Trophoblast cell (in vitro differentiated cells and primary cell): ENCODE measurements around the gene KCNIP3.

Experiments
- DNase-seq, 2 donors: peaks; one replicate each; pipeline ENCODE4 v3.0.0-alpha.2; 2016
- H2AFZ ChIP-seq: 2 replicates; pipeline ENCODE4 v1.6.1; 2013; ENCODE audit warnings: low read length, moderate library complexity, mild to moderate bottlenecking; ENCODE audit not compliant: insufficient read depth, poor library complexity
- H2AK5ac ChIP-seq: 2 replicates; pipeline ENCODE4 v1.6.1; 2013; ENCODE audit warnings: mild to moderate bottlenecking, low read length
- H2BK120ac ChIP-seq: 2 replicates; pipeline ENCODE4 v1.6.1; 2013; ENCODE audit warnings: low read length, mild to moderate bottlenecking, moderate library complexity; ENCODE audit not compliant: insufficient read depth, poor library complexity
- H2BK12ac ChIP-seq: 2 replicates; pipeline ENCODE4 v1.6.1; 2013; ENCODE audit warnings: mild to moderate bottlenecking, low read length, moderate library complexity
- H2BK5ac ChIP-seq: 2 replicates; pipeline ENCODE4 v1.6.1; 2013; ENCODE audit warnings: low read length, low read depth, moderate library complexity, mild to moderate bottlenecking; ENCODE audit not compliant: poor library complexity
- H3K14ac ChIP-seq: 2 replicates; pipeline ENCODE4 v1.6.1; 2013; ENCODE audit warnings: mild to moderate bottlenecking, low read length
- H3K18ac ChIP-seq: 2 replicates; pipeline ENCODE4 v1.6.1; 2013; ENCODE audit warnings: mild to moderate bottlenecking, low read length
- H3K23ac ChIP-seq: 2 replicates; pipeline ENCODE4 v1.6.1; 2013; ENCODE audit warnings: low read length
- H3K27ac ChIP-seq: 2 replicates; pipeline ENCODE4 v1.5.1; 2013; ENCODE audit warnings: low read depth, mild to moderate bottlenecking, inconsistent platforms, low read length, moderate library complexity
- H3K27me3 ChIP-seq: 2 replicates; pipeline ENCODE4 v1.6.1; 2013; ENCODE audit warnings: inconsistent platforms, mild to moderate bottlenecking, low read length, moderate library complexity; ENCODE audit not compliant: insufficient read depth
- H3K36me3 ChIP-seq, 2 experiments: 1 replicate in 1 of 2; 2 replicates in 1 of 2; pipeline ENCODE4 v1.6.1; 2013; ENCODE audit warnings: low read length in 2 of 2, mild to moderate bottlenecking in 2 of 2, moderate library complexity in 1 of 2; ENCODE audit not compliant: insufficient read depth in 2 of 2, control insufficient read depth in 1 of 2
- H3K4ac ChIP-seq: 2 replicates; pipeline ENCODE4 v1.6.1; 2013; ENCODE audit warnings: low read depth, mild to moderate bottlenecking, low read length, moderate library complexity
- H3K4me1 ChIP-seq, 2 experiments: 1 replicate in 1 of 2; 2 replicates in 1 of 2; pipeline ENCODE4 v1.6.1; 2013; ENCODE audit warnings: low read length in 2 of 2, mild to moderate bottlenecking in 2 of 2, moderate library complexity in 1 of 2; ENCODE audit not compliant: insufficient read depth in 2 of 2, control insufficient read depth in 1 of 2
- H3K4me2 ChIP-seq: 2 replicates; pipeline ENCODE4 v1.6.1; 2013; ENCODE audit warnings: inconsistent platforms, mild to moderate bottlenecking, low read length, moderate library complexity
- H3K4me3 ChIP-seq: 2 replicates; pipeline ENCODE4 v1.5.1; 2013; ENCODE audit warnings: mild to moderate bottlenecking, low read depth, low read length, inconsistent platforms
- H3K79me1 ChIP-seq: one replicate; pipeline ENCODE4 v1.6.1; 2013; ENCODE audit warnings: low read length
- H3K79me2 ChIP-seq: 2 replicates; pipeline ENCODE4 v1.6.1; 2013; ENCODE audit warnings: low read length, mild to moderate bottlenecking; ENCODE audit not compliant: control insufficient read depth, insufficient read depth, poor library complexity
- H3K9ac ChIP-seq: 2 replicates; pipeline ENCODE4 v1.6.1; 2013; ENCODE audit warnings: mild to moderate bottlenecking, low read length
- H3K9me3 ChIP-seq: 2 replicates; pipeline ENCODE4 v1.6.1; 2013; ENCODE audit warnings: low read depth, mild to moderate bottlenecking, control low read depth, inconsistent platforms, low read length; ENCODE audit not compliant: insufficient read depth
- H4K12ac ChIP-seq: 2 replicates; pipeline ENCODE4 v1.6.1; 2013; ENCODE audit warnings: low read depth, mild to moderate bottlenecking, low read length, moderate library complexity
- H4K8ac ChIP-seq: 2 replicates; pipeline ENCODE4 v1.6.1; 2013; ENCODE audit warnings: low read depth, mild to moderate bottlenecking, low read length, moderate library complexity
- H4K91ac ChIP-seq: one replicate; pipeline ENCODE4 v1.6.1; 2013; ENCODE audit warnings: low read depth, mild to moderate bottlenecking, low read length, moderate library complexity
- WGBS: extraction: QIAGEN DNeasy Blood & Tissue Kit; methylation state at CpG from one replicate; pipeline ENCODE4 v1.1.7; 2013; ENCODE audit warnings: missing lambda C conversion rate; ENCODE audit not compliant: insufficient read length, insufficient coverage; ENCODE audit errors: extremely low coverage; 5-methylcytosine and 5-hydroxymethylcytosine counted together

KCNIP3 gene

DNA sequence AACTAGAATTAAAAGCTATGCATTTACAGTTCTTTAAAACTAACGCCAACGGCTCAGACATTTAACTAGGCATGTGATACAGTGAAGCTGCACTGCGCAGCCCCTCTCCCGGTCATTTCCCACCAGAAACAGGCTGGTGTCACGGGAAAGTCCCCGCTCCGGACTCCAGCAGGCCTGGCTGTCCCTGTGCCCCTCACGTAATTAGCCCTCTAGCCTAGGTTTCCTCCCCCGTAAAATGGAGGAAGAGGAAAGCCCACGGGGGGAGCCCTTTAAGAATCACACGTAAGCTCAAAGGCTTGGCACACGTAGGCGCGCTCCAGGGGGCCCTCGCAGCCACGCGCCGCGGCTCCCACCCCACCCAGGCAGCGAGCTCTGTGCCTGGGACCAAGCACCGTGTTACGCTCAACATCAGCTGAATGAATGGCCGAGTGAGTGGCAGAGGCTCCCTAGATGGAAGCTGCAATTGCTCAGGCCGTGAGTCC lies 48.0 kb downstream of the KCNIP3 start:
- H4K8ac ChIP-seq = no peak overlapping the region
- H4K12ac ChIP-seq = no peak overlapping the region
- no peak overlapping the region for H3K4ac ChIP-seq
- H3K9me3 ChIP-seq = peaks cover 10% of the 10 kb centered on the region
- H2BK120ac ChIP-seq = no peak overlapping the region
- H3K23ac ChIP-seq = no peak overlapping the region
- H2BK5ac ChIP-seq = no peak overlapping the region
- peaks cover 32% of the 10 kb centered on the region for H3K27me3 ChIP-seq
- no peak overlapping the region for H4K91ac ChIP-seq
- no peak overlapping the region for H3K18ac ChIP-seq
- H3K79me2 ChIP-seq = no peaks in the 10 kb centered on the region
- H3K79me1 ChIP-seq = no peaks in the 10 kb centered on the region
- DNase-seq = no peak
- H3K36me3 ChIP-seq = no peaks in the 10 kb centered on the region
- H2AK5ac ChIP-seq = no peak overlapping the region
- H3K14ac ChIP-seq = no peak overlapping the region
- peaks cover 0 to 3% of the 10 kb centered on the region in 2 experiments for H3K4me1 ChIP-seq
- H3K27ac ChIP-seq = no peak overlapping the region
- H3K4me3 ChIP-seq = no peak overlapping the region
- H2AFZ ChIP-seq = no peak overlapping the region
- no CpG with 5 or more reads among the region's 24 CpGs for WGBS
- H3K9ac ChIP-seq = no peak overlapping the region
- no peak overlapping the region for H2BK12ac ChIP-seq
- peak overlapping the region; percentile 82 for H3K4me2 ChIP-seq

DNA sequence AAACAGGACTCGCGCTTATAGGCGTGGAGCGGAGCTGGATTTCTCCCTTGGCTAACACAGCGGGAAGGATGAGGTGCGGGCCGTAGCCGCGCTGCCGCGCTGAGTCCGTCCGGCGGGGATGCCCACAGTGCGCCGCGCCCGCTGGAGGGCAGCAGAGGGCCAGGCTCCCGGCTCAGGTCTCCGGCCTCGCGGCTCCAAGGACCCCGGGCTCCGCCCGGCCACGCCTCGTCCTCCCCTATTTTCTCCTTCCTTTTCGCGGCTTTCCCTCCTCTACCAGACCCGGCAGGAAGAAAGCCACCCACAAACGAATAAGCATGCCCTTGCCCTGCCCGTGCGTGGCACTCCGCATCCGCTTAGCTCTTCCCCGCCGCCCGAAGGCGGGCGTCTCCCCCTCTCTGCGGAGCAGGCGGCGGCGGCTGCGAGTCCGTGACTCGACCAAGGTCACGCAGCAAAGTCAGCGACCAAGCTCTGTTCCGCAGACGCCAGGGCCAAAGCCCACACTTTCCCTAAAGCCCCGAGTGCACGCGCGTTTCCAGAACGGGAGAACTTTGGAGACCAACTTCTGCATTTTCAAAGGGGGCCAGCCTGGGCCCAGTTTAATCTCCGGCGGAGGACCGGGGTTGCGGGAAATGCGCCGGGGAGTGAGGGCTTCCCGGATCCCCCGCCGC lies 48.5 kb downstream of the KCNIP3 start:
- Histone ChIP-seq H3K14ac (no peak overlapping the region), H4K8ac (no peak overlapping the region), H3K27me3 (peaks cover 32% of the 10 kb centered on the region), H2BK12ac (no peak overlapping the region), H3K4me3 (peak overlapping the region; percentile 49), H4K12ac (no peak overlapping the region), H4K91ac (no peak overlapping the region), H3K27ac (no peak overlapping the region), H3K4me1 (peaks cover 0 to 3% of the 10 kb centered on the region in 2 experiments), H3K9ac (no peak overlapping the region), H3K79me2 (no peaks in the 10 kb centered on the region), H2AFZ (peak overlapping the region; percentile 73), H2BK120ac (no peak overlapping the region), H3K36me3 (no peaks in the 10 kb centered on the region), H3K4me2 (peak overlapping the region; percentile 82), H3K4ac (no peak overlapping the region), H2BK5ac (no peak overlapping the region), H3K9me3 (peaks cover 10% of the 10 kb centered on the region), H3K18ac (no peak overlapping the region), H3K23ac (no peak overlapping the region), H3K79me1 (no peaks in the 10 kb centered on the region), H2AK5ac (no peak overlapping the region)
- DNase-seq = peak; percentile 67 to 78
- no CpG with 5 or more reads among the region's 65 CpGs for WGBS

DNA sequence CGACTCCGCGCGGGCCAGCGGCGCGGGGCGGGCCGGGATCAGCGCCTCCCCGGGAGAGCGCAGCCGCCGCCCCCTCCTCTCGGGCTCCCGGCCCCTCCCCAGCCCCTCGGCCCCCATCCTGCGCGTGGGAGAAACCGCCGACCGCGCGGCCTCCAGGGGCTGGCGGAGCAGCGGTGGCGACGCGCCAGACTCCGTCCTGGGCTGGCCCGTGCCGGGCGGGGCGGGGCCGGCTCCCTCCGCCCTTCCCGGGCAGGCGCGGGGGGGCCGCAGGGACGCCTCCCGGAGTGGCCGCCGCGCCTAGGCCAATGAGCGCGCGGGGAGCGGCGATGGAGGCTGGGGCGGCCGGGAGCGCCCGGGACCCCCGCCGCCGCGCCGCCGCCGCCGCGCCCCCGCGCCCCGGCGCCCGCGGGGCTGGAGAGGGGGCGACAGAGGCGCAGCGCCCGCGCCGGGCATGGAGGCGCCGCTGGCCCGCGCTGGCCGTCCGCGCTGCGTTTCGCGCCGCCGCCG lies 49.1 kb downstream of the KCNIP3 start:
- no peaks in the 10 kb centered on the region for H3K79me2 ChIP-seq
- H3K4ac ChIP-seq = no peak overlapping the region
- H3K4me1 ChIP-seq = peaks cover 0 to 3% of the 10 kb centered on the region in 2 experiments
- H3K36me3 ChIP-seq = no peaks in the 10 kb centered on the region
- peaks cover 32% of the 10 kb centered on the region for H3K27me3 ChIP-seq
- no peak overlapping the region for H2BK120ac ChIP-seq
- H3K9me3 ChIP-seq = peaks cover 10% of the 10 kb centered on the region
- WGBS = no CpG with 5 or more reads among the region's 88 CpGs
- no peak overlapping the region for H3K4me3 ChIP-seq
- no peak overlapping the region for H4K91ac ChIP-seq
- peak overlapping the region; percentile 73 for H2AFZ ChIP-seq
- no peak overlapping the region for H3K18ac ChIP-seq
- DNase-seq = peak in 1 of 2 donors; percentile 28
- H3K14ac ChIP-seq = no peak overlapping the region
- no peaks in the 10 kb centered on the region for H3K79me1 ChIP-seq
- H2BK12ac ChIP-seq = no peak overlapping the region
- H3K9ac ChIP-seq = no peak overlapping the region
- no peak overlapping the region for H4K8ac ChIP-seq
- H3K4me2 ChIP-seq = peak overlapping the region; percentile 82
- no peak overlapping the region for H2AK5ac ChIP-seq
- no peak overlapping the region for H3K23ac ChIP-seq
- H4K12ac ChIP-seq = no peak overlapping the region
- H3K27ac ChIP-seq = no peak overlapping the region
- H2BK5ac ChIP-seq = no peak overlapping the region

DNA sequence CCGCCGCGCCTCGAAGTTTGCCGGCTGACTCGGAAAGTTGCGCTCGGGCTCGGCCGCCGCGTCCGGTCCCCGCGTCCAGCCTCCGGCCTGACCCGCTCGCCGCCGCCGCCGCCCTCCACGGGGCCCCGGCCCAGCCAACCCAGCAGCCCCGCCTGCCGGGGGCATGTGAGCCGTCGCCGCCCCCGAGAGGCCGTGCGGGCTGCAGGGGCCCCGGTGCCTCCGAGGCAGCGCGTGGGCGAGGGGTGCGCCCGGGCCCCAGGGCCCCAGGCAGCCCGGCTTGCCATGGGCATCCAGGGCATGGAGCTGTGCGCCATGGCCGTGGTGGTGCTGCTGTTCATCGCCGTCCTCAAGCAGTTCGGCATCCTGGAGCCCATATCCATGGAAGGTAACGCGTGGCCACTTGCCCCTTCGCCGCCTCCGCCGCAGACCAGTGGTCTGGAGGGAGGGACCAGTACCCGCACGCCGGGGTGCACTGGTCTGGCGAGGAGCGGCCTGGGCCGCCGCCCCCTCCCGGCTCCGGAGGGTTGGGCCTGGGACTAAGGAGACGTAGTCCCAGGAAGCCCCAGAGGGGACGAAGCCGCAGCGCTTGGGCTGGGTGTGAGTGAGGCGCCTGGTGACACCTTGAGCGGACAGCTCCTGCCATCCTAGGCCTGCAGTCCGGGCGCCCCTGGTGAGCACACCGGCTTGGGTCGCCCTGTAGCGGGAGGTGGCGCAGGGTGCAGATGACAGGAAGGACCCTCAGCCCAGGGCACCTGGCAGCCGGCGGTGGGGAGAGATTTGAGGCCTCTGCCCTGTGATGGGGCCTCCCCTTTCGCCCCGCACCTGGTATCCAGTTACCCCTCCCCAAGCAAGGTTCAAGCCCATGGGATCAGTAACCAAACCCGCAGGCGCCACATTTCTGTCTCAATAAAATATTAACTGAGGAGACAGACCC lies 49.9 kb downstream of the KCNIP3 start:
- no peaks in the 10 kb centered on the region for H3K36me3 ChIP-seq

More for the DNA sequence above, 49.9 kb downstream of the KCNIP3 start:
- no peaks in the 10 kb centered on the region for H3K79me2 ChIP-seq
- no peak overlapping the region for H2BK120ac ChIP-seq
- DNase-seq = no peak
- peak overlapping the region; percentile 82 for H3K4me2 ChIP-seq
- H3K9me3 ChIP-seq = peaks cover 10% of the 10 kb centered on the region
- H3K79me1 ChIP-seq = no peaks in the 10 kb centered on the region
- peaks cover 32% of the 10 kb centered on the region for H3K27me3 ChIP-seq
- H2AFZ ChIP-seq = no peak overlapping the region
- no peak overlapping the region for H4K12ac ChIP-seq
- peaks cover 0 to 3% of the 10 kb centered on the region in 2 experiments for H3K4me1 ChIP-seq
- H3K4me3 ChIP-seq = peak overlapping the region; percentile 23
- H3K4ac ChIP-seq = no peak overlapping the region
- no peak overlapping the region for H2AK5ac ChIP-seq
- no CpG with 5 or more reads among the region's 78 CpGs for WGBS
- no peak overlapping the region for H3K27ac ChIP-seq
- H2BK5ac ChIP-seq = no peak overlapping the region
- H4K91ac ChIP-seq = no peak overlapping the region
- H2BK12ac ChIP-seq = no peak overlapping the region
- no peak overlapping the region for H3K9ac ChIP-seq
- H3K14ac ChIP-seq = no peak overlapping the region
- no peak overlapping the region for H3K18ac ChIP-seq
- H4K8ac ChIP-seq = no peak overlapping the region
- no peak overlapping the region for H3K23ac ChIP-seq
